ENCODE measurements around the gene NAALADL2.

NAALADL2 gene

DNA sequence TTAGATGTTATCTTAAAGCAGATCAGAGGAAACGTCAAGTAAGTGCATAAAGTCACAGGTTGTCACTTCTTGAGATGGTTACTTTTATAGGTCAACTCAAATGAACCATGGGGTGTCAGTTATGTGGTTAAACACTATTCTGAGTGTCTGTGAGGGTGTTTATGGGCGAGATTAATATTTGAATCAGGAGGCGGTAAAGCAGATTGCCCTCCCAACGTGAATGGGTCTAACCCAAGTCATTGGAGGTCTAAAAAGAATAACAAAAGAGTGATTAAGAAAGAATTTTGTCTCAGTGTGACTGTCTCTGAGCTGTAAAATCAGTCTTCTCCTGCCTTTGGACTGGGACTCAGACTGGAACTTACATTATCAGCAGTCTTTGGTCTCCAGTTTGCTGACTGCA is 977.5 kb downstream of the NAALADL2 start:
- no peak for DNase-seq (ENCODE audit: low read depth in 2 of 2)

DNA sequence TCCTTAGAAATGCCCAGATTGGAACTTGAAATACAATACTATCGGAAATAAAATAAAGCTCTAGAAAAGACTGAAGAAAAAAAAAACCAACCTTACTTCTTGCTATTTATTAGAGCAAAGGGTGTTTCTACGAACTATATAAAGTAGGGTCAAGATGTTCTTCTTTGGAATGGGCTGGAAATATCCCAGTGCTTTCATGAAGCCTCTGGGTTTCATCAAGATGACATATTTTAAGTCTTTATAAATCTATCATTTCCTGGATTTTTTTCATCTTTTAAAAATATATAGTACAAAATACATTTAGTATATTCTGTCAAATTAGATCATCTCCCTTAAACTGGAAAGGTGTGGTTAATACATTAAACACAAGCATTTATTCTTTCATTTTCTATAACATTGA is 978.8 kb downstream of the NAALADL2 start:
- no peak for DNase-seq (ENCODE audit: low read depth in 2 of 2)

DNA sequence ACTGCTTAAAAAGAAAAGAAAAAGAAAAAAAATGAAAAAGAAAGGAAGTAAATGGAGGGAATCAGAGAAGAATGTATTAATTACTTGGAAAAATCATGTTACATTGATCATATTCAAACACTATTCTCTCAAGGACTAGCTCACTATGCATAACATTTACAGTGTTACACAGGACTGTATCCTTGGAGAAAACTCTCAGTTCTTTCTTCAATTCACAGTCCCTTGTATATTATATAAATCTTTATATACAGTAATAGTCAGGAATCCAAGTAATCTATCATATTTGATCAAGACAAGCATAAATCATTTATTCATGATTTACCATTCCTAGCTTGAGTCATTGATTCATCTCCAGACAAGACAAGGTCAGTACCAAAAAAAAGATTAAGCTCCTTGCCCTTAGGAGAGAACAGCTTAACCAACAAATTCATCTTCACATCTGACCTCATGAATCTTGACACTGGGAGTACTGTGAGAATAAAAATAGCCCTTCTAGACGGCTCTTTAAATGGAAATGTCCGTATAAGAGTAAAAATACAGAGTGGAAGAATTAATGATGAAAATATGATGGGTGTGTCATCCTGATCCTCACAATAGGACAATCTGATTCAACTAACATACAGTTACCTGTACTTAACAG is 980.4 kb downstream of the NAALADL2 start:
- no peak for DNase-seq (ENCODE audit: low read depth in 2 of 2)

DNA sequence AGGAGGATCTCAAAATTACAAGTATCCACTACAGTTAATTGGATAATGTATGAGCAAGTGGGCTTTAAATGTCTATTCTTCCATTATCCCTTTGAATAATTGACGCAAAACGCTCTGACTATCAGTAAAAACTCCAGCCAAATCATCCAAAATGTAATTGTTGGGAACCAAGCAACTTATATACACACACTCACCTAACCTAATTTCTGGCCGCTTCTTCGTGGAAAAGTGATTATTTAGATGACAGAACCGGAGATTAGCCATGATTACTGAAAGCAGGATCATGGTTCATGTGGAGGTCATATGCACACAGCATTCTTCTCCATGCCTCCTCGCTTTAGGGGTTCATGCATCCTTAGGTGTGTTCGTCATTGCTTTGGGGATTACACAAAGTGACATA is 992.4 kb downstream of the NAALADL2 start:
- no peak for DNase-seq (ENCODE audit: low read depth in 2 of 2)

DNA sequence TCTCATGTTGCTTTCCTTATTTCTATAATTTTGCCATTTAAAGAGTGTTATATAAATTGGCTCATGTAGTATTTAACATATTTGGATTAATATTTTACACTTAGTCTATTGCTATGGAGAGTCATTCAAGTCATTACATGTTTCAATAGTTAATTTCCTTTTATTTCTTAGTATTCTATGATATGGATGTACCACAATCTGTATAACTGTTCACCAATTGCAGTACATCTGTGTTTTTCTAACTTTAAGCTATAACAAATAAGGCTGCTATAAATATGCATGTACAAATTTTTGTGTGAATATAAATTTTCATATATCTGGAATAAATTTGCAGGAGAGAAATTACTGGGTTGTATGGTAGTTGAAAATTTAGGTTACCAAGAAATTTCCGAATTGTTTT is 993.4 kb downstream of the NAALADL2 start:
- DNase-seq (ENCODE audit: low read depth in 2 of 2) = no peak

DNA sequence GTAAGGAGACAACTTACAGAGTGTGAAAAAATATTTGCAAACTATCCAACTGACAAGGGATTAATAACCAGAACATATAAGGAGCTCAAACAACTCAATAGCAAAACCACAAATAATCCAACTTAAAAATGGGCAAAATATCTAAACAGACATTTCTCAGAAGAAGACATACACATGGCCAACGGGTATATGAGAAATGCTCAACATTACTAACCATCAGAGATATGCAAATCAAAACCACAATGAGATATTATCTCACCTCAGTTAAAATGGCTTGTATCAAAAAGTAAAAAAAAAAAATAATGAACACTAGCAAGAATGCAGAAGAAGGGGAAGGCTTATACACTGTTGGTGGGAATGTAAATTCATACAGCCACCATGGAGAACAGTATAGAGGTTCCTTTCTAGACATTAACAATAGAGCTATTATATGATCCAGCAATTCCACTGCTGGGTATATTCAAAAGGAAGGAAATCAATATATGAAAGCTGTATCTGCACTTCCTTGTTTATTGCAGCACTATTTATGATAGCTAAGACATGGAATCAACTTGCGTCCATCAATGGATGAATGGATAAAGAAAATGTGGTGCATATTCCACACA is 998.6 kb downstream of the NAALADL2 start:
- no peak for DNase-seq (ENCODE audit: low read depth in 2 of 2)

All from activated CD8-positive, alpha-beta memory T cell treated with anti-CD3 and anti-CD28 coated beads for 4 hours (primary cell).